ENCODE measurements around the gene KCNG2.

KCNG2 gene

GRCh38 chr18:79853303-79853992 is 55.7 kb downstream of the KCNG2 start:
- no peak for DNase-seq (ENCODE audit: low read depth in 2 of 2)
- no peak overlapping the region for H3K4me3 ChIP-seq (replicated peaks in 1 of 2; ENCODE audit: low read depth in 2 of 2, low read length in 2 of 2)
- no peak for TF ChIP-seq CTCF (IDR thresholded peaks at IDR 0.05; ENCODE audit: low read depth, low read length)

- no peak for DNase-seq (ENCODE audit: low read depth in 2 of 2)
- no peak overlapping the region for H3K4me3 ChIP-seq (replicated peaks in 1 of 2; ENCODE audit: low read depth in 2 of 2, low read length in 2 of 2)
- TF ChIP-seq CTCF (IDR thresholded peaks at IDR 0.05; ENCODE audit: low read depth, low read length) = no peak
Observed at GRCh38 chr18:79853993-79854364, 56.2 kb downstream of the KCNG2 start.

GRCh38 chr18:79855147-79855933 is 57.6 kb downstream of the KCNG2 start:
- DNase-seq (ENCODE audit: low read depth in 2 of 2) = peak in 1 of 2 donors; percentile 13
- no peak for TF ChIP-seq CTCF (IDR thresholded peaks at IDR 0.05; ENCODE audit: low read depth, low read length)
- H3K4me3 ChIP-seq (replicated peaks in 1 of 2; ENCODE audit: low read depth in 2 of 2, low read length in 2 of 2) = no peak overlapping the region

- TF ChIP-seq CTCF (IDR thresholded peaks at IDR 0.05; ENCODE audit: low read depth, low read length) = no peak
- no peak overlapping the region for H3K4me3 ChIP-seq (replicated peaks in 1 of 2; ENCODE audit: low read depth in 2 of 2, low read length in 2 of 2)
- DNase-seq (ENCODE audit: low read depth in 2 of 2) = peak; percentile 47 to 51
Observed at GRCh38 chr18:79856119-79857007, 58.6 kb downstream of the KCNG2 start.

GRCh38 chr18:79857082-79857671 is 59.4 kb downstream of the KCNG2 start:
- DNase-seq (ENCODE audit: low read depth in 2 of 2) = peak; percentile 73 to 83
- no peak overlapping the region for H3K4me3 ChIP-seq (replicated peaks in 1 of 2; ENCODE audit: low read depth in 2 of 2, low read length in 2 of 2)
- no peak for TF ChIP-seq CTCF (IDR thresholded peaks at IDR 0.05; ENCODE audit: low read depth, low read length)

- TF ChIP-seq CTCF (IDR thresholded peaks at IDR 0.05; ENCODE audit: low read depth, low read length) = no peak
- no peak overlapping the region for H3K4me3 ChIP-seq (replicated peaks in 1 of 2; ENCODE audit: low read depth in 2 of 2, low read length in 2 of 2)
- no peak for DNase-seq (ENCODE audit: low read depth in 2 of 2)
Observed at GRCh38 chr18:79859314-79859713, 61.6 kb downstream of the KCNG2 start.

Measured in cardiac fibroblast (primary cell).